ENCODE results near the gene SLC35B4.
"Not testable (repeated sequence)": the region's sequence is repeated elsewhere in the genome, so short reads cannot be mapped to it uniquely, and the experiment has no call there.

SLC35B4 gene

DNA sequence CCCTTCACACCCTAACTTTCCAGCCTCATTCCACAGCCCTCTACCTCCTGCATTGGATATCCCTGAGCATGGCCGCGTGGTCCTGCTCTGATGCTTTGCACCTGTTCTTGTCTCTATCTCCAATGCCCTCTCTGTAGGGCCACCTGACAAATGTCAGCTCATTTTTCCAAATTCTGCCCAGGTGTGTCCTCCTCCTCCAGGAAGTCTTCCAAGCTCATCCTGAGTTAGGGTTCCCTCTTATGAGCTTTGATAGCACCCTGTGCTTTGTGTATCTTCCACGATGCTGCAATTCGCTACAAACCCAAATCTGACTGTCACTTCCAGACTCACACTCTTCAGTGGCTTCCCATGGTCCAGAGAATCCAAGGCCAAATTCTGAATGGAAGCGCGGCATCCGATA is 14.7 kb upstream of the SLC35B4 start:
- no peak for DNase-seq (ENCODE audit: low read depth in 2 of 2)

DNA sequence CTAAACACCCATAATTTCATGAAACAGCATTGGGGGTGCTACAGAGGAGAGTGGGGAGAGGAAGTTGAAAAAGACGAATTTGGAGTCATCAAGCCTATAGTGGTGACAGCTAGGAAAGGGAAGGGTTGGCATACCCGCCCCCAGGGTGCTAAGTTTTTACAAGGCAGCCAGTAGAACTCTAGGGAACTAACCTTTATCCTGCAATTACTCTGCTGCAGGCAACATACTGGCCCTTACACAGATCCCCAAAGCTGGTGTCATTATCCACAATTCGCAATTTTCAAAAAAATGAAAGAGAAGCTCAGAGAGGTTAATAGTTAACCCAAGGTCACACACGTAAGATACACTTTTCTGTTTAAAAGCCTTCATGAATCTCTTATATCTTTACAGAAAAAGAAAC is 14.2 kb upstream of the SLC35B4 start:
- no peak for DNase-seq (ENCODE audit: low read depth in 2 of 2)

DNA sequence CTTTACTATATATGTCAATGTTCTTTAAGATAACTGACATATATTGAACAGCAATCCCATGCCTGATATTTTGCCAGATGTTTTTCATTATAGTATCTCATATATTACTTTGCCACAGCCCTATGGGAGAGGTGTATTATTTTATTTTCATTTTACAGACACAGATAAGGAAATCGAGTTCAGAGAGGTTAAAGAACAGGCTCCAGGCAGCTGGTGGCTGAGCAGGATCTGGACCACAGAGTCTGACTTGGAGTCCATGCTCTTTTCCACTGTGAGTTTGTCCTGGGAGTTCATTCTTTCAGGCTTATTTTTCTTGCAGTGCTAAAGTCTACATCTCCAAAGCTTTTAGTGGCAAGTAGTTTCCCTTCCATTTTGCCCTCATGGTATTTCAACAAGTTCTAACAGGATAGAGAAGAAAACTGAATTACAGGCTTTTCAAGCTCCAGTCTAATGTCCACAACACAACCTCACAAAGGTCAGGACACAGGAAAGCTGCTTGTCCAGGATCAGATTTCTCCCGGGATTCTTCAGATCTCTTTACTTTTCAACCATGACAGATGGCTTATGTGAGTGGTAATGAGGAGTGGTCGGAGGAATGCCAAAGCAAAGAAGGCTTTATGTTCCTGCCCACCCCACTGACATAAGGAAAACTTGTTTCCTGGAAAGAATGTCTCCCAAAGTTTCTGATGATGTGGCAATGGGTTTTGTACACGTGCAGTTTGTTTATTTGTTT is 13.1 kb upstream of the SLC35B4 start:
- no peak for DNase-seq (ENCODE audit: low read depth in 2 of 2)

DNA sequence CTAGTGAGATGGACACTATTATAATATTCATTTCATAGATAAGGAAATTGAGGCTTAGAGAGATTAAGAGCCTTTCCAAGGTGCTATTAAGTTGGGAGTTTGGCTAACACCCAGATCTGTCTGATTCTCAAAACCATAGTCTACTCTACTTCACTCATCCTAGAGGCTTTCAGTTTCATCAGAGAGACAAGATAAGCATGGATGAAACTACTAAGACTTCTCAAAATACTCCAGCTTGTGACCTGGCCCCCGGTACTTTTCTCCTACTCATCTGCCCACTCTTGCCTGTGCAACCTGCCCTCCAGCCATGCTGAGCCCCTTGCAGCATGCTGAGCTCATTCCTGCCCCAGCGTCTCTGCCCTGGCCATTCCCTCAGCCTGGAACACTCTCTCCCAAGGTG is 12.2 kb upstream of the SLC35B4 start:
- no peak for DNase-seq (ENCODE audit: low read depth in 2 of 2)

DNA sequence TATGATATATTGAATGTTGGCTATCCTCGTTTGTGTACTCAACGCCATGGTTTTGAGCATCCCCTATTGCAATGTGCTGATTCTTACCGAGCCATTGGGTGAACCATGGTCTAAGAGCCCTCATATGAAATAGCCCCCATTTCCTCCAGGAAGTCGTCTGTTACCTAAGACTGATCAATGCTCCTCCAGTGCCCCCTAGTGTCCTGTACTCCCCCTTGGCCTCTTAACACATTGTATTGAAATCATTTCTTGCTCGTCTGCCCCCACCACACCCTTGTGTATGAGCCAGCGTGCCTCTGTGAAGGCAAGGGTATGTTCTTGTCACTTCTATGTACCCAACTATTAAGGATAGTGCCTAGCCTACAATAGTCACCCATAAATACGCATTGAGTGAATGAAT is 11.2 kb upstream of the SLC35B4 start:
- no peak for DNase-seq (ENCODE audit: low read depth in 2 of 2)

DNA sequence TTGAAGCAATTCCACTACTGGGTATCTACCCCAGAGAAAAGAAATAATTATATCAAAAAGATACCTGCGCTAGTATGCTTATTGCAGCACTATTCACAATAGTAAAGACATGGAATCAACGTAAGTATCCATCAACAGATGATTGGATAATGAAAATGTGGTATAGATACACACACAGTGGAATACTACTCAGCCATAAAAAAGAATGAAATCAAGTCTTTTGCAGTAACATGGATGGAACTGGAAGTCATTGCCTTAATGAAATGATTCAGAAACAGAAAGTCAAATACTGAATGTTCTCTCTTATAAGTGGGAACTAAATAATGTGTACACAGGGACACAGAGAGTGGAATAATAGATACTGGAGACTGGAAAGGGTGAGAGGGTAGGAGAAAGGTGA is 7.4 kb upstream of the SLC35B4 start:
- no peak for DNase-seq (ENCODE audit: low read depth in 2 of 2)

DNA sequence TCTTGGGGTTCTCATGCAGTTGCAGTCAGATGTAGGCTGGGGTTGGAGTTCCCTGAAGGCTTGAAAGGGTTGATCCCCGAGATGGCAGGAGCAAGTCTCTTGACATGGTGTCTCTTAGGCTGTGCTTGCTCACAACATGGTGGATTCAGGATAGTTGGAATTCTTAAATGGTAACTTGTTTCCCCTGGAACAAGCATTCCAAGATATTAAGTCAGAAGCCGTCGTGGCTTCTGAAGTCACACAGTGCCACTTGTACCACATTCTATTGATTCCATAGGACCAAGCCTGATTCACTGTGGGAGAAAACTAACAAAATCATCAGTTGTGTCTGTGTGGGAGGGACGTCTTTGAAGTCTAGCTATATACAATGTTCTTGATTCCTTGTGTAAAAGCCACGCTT is 3.5 kb upstream of the SLC35B4 start:
- DNase-seq (ENCODE audit: low read depth in 2 of 2): no peak

DNA sequence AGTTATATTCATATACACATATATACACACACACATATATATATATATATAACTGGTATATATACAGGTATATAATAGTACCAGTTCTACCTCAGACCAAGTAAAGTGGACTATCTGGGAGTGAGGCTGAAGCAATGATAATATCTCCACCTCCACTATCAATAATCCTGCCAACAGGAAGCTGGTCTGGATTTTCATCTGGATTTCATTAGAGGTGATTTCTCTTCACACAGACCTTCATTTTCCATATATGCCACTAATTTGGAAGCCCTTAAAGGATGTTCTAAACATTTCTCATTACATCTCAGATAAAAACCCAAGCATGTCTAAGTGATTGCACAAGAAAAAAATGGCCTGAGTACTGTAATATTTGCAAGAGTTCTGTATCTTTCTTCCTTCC is 1.7 kb upstream of the SLC35B4 start:
- no peak for DNase-seq (ENCODE audit: low read depth in 2 of 2)

DNA sequence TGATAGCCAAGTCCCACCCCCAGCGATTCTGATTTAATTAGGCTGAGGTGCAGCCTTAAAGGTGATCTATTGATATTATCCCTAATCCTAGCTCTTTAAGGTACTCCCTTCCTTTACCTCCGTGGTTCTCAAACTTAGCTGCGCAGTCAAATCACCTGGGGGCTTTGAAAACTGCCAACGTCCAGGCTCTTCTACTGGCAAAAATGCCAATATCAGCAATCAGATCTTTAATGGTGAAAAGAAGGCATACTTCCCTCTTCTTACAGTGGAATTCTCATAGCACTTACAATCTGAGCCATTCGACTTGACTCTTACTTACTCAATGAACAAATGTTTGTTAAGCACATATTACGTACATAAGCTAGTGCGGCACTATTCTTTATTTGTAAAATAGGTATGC is 704 bp upstream of the SLC35B4 start:
- DNase-seq (ENCODE audit: low read depth in 2 of 2): no peak

DNA sequence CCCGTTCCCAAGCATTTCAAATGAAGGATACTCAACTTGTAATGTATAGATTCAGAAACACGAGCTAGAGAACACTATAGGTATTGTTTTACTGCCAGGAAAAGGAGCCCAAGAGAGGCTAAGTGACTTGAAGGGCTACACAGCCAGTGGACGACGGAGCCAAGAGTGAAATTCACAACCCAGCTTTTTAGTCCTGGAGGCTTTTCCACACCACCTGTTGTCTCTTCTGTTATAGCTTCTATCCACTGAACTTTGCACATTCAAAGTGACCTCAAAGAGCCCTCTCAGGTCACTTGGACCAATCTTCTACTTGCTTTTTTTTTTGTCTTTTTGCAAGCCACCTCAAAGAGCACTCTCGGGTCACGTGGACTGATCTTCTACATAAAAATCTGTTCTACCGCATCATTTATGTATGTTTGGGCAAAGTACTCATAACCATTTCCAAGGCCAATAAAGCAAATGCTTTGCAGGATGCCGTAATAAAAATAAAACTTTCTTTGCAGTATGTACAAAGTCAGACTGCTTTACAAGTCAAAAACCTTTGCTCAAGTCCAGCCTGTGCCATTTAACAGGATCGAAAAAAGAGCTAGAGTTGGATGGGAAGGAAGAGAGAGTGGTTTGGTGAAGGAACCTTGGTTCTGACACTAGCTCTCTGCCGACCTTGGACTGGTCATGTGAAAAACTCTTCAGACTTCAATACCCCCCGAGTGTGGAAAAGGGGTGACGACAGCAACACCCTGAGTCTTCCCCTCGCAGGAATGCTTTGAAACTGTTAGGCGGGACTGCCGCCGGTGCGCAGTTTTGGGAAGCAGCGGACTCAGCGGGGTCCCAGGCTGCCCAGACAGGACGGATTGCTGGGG is 821 bp downstream of the SLC35B4 start:
- no peak for DNase-seq (ENCODE audit: low read depth in 2 of 2)

DNA sequence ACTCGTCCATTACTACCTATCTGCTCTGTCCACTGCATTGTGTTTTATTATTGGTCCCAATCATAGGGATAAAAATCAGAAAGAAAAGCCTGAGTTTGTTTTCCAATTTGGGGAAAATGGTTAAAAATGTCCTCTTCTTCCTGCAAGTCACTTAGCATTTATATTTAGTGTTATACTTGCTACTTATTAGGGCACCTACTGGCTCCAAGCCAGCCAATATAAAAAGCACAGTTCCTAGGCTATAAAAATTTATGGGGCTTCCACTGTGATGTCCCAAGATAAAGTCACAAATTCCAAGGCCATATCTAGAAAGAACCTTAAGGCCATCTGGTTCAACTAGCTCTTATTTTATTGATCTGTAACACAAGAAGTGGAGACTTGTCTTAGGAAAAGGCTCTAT is 3.2 kb downstream of the SLC35B4 start:
- no peak for DNase-seq (ENCODE audit: low read depth in 2 of 2)

DNA sequence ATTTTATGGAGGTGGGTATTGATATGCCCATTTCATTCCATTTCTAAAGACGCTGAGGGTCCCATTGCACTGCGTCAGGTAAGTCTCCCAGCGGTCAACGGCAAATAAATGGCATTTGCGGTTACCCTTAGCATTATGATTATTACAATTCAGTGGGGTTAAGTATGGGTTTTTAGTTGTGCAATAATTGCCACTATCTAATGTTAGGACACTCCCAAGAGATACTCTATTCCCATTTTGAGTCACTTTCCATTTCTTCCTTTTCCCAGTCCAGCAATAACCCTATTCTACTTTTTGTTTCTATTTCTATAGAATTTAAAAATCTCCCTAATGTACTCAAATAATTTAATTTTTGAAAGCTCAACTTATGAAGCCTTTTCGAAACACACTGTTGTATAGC is 4.0 kb downstream of the SLC35B4 start:
- DNase-seq (ENCODE audit: low read depth in 2 of 2): no peak

DNA sequence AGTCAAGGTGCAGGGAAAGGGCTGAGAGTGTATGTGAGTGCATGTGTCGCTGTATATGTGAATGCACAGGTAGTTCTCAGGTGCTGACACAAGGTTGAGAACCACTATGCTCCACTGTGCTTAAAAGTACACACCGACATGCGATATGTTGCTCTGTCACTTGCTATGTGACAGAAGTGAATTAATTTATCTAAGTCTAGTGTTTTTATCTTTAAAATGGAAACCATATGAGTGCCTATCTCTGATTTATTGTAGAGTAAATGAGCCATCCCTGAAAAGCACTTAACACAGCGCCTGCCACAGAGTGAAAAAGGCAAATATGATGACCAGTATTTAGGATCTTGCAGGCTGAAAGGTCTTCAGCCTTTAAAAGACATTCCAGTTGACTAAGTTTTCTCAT is 4.9 kb downstream of the SLC35B4 start:
- DNase-seq (ENCODE audit: low read depth in 2 of 2): no peak

DNA sequence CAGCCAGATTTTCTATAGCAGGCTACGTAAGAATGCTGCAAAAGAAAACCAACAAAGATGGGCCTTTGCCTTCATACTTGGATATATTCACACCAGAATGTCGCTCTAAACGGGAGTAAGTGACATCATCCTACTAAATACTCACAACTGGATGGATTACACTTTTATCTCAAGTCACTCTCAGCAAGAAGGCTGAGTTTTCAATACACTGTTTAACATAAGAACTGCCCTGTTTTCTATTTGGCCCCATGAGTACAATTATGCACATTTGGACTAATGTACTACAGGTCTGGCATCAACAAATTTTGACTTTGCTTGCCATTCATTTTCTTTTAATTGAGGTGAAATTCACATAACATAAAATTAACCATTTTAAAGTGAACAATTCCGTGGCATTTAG is 8.2 kb downstream of the SLC35B4 start:
- DNase-seq (ENCODE audit: low read depth in 2 of 2): no peak

DNA sequence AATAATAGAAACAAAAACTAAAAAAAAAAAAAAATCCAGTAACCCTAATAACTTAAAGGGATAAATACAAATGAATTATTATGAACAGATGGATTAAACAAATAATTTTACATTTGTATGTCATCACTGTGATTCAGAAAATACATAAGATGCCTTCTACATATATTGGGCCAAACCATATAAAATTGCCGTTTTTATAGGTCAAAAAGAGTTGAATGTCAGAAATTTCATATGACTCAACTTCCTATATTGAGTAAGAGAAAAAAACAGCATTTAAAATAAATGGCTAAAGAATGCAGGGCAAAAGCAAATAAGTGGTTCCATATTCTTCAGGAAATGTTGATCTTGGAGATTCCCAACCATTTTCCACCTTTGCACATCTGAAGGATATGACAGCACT is 9.4 kb downstream of the SLC35B4 start:
- no peak for DNase-seq (ENCODE audit: low read depth in 2 of 2)

DNA sequence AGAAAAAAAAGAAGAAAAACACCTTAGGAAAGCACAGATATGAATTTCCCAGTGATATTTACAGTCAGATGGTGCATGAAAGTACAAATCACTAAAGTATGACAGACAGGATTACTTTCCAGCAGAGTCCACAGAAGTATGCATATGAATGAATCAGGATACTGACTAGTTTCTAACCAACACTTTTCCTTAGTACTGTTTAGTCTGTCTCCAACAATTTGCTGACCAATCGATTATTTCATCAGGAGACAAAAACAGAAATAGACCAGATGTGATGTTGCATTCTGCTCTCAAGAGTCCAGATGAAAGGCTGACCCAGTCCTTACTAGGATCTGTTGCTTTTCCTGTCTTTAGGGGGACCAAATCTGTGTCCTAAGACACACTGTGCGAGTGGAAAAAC is 14.6 kb downstream of the SLC35B4 start:
- DNase-seq (ENCODE audit: low read depth in 2 of 2): no peak

DNA sequence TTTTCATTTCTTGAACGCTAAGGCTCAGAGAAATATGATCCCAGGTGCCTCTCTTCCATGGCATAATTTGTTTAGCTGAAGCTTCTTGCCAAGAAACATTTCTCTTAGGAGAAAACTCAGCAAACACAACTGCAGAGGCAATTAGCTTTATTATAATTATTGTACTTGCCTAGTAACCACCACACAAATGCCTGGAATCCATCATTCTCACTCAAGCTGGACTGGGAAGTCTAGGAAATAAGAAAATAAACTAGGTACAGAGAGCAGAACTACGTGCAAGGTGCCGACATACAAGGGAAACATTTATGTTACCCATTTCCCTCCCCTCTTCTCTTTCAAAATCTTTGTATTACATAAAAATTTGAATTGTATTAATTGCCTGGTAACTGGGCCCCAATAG is 15.1 kb downstream of the SLC35B4 start:
- DNase-seq (ENCODE audit: low read depth in 2 of 2): no peak

DNA sequence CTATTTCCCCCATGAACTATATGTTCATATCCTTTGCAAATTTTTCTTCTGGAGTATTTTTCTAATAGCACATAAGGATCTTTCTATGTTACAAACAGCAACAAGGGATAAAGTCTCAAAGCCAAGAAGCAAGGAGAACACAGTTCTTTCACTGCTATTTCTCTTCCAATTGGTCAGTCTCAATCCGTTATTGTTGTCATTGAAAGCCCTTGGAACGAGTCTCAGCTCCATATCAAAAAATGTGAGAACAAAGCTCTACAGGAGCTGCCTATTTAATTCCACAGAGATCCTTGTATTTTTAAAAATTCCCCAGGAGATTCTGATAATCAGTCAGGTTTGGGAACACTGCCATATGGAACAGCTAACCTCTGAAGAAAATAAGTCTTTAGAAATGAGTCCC is 15.7 kb downstream of the SLC35B4 start:
- DNase-seq (ENCODE audit: low read depth in 2 of 2): no peak

DNA sequence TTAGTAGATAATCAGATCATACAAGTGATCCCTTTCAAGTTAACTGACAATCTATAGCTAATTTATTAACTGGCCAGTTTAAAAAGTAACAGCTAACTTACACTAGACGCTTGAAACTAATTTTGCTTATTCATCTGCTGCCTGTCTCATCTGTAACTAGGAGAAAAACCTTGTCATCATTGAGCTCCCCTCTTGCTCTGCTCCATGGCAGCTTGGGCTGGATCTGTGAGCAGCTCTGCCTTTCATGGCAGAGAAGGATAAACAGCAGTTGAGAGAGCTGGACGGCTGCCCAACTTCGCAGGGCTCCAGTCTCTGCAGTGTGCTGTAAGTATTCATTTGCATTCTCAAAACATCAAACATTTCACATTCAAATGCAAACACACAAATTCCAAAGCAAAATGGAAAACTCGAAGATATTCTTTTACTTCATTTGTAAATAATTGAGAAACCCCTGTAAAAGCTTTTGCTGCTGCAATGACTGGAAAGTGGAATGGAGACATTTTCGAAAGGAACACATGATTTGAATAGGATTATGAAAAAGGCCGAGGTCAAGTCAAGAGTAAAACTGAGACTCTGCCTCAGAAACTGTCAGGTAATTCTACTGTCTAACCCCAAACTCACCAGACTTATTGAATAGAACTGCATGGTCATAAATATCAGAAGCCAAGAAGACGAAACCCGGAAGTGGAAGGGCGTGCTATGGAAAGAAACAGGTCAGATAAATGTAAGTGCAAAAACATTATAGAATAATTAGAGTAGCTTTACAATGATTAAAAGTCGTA is 17.6 kb downstream of the SLC35B4 start:
- DNase-seq (ENCODE audit: low read depth in 2 of 2): no peak

DNA sequence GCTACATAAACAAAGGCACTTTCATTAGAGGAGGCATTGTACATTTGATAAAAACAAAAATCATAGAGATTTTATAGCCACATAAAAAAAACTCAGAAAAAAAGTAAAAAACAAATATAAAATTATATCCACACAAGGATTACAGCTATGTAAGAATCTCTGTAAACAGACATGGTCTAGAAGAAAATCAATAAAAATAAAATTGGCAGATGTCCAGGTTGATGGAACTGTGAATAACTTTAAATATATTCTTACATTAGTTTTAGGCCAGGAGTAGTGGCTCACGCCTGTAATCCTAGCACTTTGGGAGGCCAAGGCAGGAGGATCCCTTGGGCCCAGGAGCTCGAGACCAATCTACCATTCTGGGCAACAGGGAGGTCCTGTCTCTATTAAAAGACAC is 19.2 kb downstream of the SLC35B4 start:
- DNase-seq (ENCODE audit: low read depth in 2 of 2): no peak

DNA sequence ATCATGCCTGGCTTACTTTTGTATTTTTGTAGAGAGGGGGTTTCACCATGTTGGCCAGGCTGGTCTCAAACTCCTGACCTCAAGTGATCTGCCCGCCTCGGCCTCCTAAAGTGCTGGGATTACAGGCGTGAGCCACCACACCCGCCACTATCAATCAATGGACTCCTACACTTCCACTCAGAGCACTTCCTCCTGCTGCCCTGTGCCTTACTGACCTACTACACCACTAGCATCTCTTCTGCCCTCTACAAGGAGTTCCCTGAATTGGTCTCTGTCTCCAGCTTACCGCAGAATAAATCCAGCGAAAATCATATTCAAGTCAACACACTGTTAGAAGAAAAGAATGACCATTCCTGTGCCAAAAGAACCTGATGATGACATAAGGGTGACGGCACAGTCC is 20.7 kb downstream of the SLC35B4 start:
- DNase-seq (ENCODE audit: low read depth in 2 of 2): not testable (repeated sequence)

DNA sequence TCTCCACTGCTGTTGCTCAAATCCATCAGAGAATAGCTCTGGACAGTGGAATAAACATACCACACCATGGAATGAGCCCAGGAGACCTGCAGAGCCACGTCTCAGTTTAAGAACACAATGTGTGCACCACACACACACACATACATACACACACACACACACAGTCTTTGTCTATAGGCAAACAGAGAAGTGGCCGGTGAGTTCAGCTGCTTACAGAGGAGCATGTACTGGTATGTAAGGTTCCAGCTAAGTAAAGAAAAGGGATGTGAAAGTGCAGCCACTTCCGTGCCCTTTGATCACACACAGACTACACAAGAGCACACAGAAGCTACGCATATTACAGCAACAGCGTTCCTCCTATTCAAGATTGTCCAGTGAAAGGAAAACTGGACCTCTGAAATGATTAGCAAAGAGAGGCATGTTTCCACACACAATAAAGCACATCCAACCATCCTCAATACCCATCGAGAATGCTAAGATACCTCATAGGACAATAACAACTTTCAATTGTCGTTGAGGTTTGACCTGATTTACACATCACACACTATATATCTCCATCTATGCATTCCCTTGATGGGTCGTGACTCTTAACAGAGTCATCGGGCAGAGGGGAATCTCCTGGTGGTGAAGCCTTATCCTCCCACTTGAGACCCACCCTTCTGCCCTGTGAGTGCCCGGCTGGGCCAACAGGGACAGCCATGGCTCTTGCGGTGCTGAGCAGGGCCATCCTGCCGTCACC is 23.6 kb downstream of the SLC35B4 start:
- no peak for DNase-seq (ENCODE audit: low read depth in 2 of 2)

Measured in stimulated activated CD4-positive, alpha-beta T cell treated with anti-CD3 and anti-CD28 coated beads, Interleukin-1b, Interleukin-23, amount 100 ng/mL, for 1 hour (primary cell).